Spleen (tissue), 11 donors: ENCODE data around the gene ABLIM3. TPM values are rescaled to one million over a fixed set of nuclear protein-coding genes. Genes with fewer than 3 reads are reported as not detected.
A peak's percentile ranks its signal among the peaks of the same experiment; 100 is the strongest.

Experiments used
- DNase-seq: peaks from one replicate; pipeline ENCODE4 v3.0.0-alpha.2; 2020
- H3K27ac ChIP-seq, 8 donors: fragments of 200-600 bp; sonication (generic) in 7 of 8; 1 replicate in 4 of 8; 2 replicates in 4 of 8; pipeline versions ENCODE4 v1.5.0 to v1.8.0; 2016 to 2021; ENCODE audit warnings: inconsistent platforms in 4 of 8, mild to moderate bottlenecking in 4 of 8, moderate library complexity in 1 of 8
- H3K27me3 ChIP-seq, 7 donors: fragments of 200-600 bp; sonication (generic) in 6 of 7; replicated peaks in 1 of 7; 1 replicate in 4 of 7; 2 replicates in 3 of 7; pipeline versions ENCODE4 v1.5.0 to v1.8.0; 2016 to 2021; ENCODE audit warnings: inconsistent platforms in 3 of 7, mild to moderate bottlenecking in 1 of 7
- H3K36me3 ChIP-seq, 6 donors: fragments of 200-600 bp; sonication (generic) in 5 of 6; 1 replicate in 4 of 6; 2 replicates in 2 of 6; pipeline versions ENCODE4 v1.5.0 to v1.8.0; 2016 to 2021; ENCODE audit warnings: inconsistent platforms in 2 of 6
- H3K4me1 ChIP-seq, 6 donors: fragments of 200-600 bp; sonication (generic) in 5 of 6; 1 replicate in 3 of 6; 2 replicates in 3 of 6; pipeline versions ENCODE4 v1.5.0 to v1.8.0; 2016 to 2021; ENCODE audit warnings: inconsistent platforms in 3 of 6
- H3K4me3 ChIP-seq, 8 donors: fragments of 200-600 bp; sonication (generic) in 7 of 8; 1 replicate in 4 of 8; 2 replicates in 4 of 8; pipeline versions ENCODE4 v1.5.0 to v1.8.0; 2016 to 2021; ENCODE audit warnings: inconsistent platforms in 4 of 8, mild to moderate bottlenecking in 4 of 8, moderate library complexity in 2 of 8
- H3K9me3 ChIP-seq, 8 donors: fragments of 200-600 bp; sonication (generic) in 7 of 8; 1 replicate in 4 of 8; 2 replicates in 4 of 8; pipeline versions ENCODE4 v1.5.0 to v1.8.0; 2016 to 2021; ENCODE audit warnings: inconsistent platforms in 4 of 8
- POLR2A ChIP-seq, 3 donors: fragments of 450-650 bp; IDR thresholded peaks; one replicate each; pipeline ENCODE4 v1.5.1; 2017; ENCODE audit warnings: antibody characterized with exemption in 3 of 3, mild to moderate bottlenecking in 1 of 3
- POLR2AphosphoS5 ChIP-seq, 3 donors: sonication (generic); formaldehyde crosslinking; IDR thresholded peaks; one replicate each; pipeline ENCODE4 v1.5.1; 2017; ENCODE audit warnings: antibody characterized with exemption in 3 of 3
- WGBS, 5 donors: extraction: QIAGEN DNeasy Blood & Tissue Kit in 3 of 5; methylation state at CpG; one replicate each; pipeline versions ENCODE4 v1.1.5 to v1.1.7; 2013 to 2018; 5-methylcytosine and 5-hydroxymethylcytosine counted together
- intact Hi-C: fragments of 100-400 bp; cut with DNase I; formaldehyde crosslinking; loops from one replicate; pipeline ENCODE4 v1.15.0; 2023; ENCODE audit warnings: low total_unique reads
- polyA plus RNA-seq, 3 donors: library from polyadenylated mRNA; stranded (reverse); fragments of 200-250 nt; gene quantifications; one replicate each; pipeline ENCODE4 v1.2.1, GENCODE V29; 2013
- total RNA-seq, 7 donors: library from RNA; depleted of rRNA in 3 of 7; stranded (reverse); fragments of >200 nt in 3 of 7; fragmentation: NEBNext Ultra II Directional in 4 of 7; extraction: Animal tissue kit (Norgen Biotek cat#: 25700) in 4 of 7; gene quantifications; one replicate each; pipeline versions ENCODE4 v1.1.0 to v1.2.1, GENCODE V29; 2016 to 2021
- TF ChIP-seq, protein P1 (sequence below), 11 experiments: fragments of 200-600 bp in 7 of 11; fragments of 450-650 bp in 4 of 11; sonication (generic) in 4 of 11; IDR thresholded peaks in 8 of 11; conservative IDR thresholded peaks in 3 of 11; 1 replicate in 7 of 11; 2 replicates in 4 of 11; pipeline versions ENCODE4 v1.4.0 to v1.8.0; 2016 to 2021; ENCODE audit warnings: antibody characterized with exemption in 11 of 11, inconsistent platforms in 4 of 11, mild to moderate bottlenecking in 1 of 11
- donor health status: healthy with polysubstance abuse.
- donor health status: DM: no; HTN: no; CAD: no; lungs with moderate emphysema.
- donor health status: DM: no; HTN: no; CAD: no.
- donor health status: Bipolar disorder and iron deficiency.
- donor health status: healthy.
- donor health status: DM: no; HTN: no; CAD: no.
- donor health status: DM: yes; HTN: yes; CAD: no.

ABLIM3 gene
- total and polyA plus RNA-seq, 10 donors = 3.3 to 32.9 (median 13.6) TPM

DNA sequence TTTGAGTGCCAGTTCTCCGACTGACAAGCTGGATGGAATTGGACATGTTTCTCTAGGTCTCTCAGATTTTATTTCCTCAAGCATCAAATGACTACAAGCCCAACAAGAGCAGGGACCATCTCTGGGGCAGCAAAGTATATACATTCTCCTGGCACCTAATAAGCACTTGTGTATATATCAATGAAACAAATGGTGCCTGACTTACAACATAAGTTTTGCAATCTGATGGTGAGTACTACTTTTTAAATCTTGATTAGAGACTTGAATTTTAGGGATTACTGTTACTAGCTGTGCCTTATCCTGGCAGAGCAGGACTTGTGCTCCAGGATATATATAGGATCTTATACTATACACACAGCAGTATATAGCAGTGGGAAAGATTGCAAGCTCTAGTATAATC is 8.8 kb upstream of the ABLIM3 start:
- no peak for DNase-seq
- Histone ChIP-seq H3K36me3 (no peaks in the 10 kb centered on the region), H3K4me1 (peaks cover 0 to 21% (median 0%) of the 10 kb centered on the region in 6 donors), H3K27me3 (peaks cover 0 to 29% (median 4%) of the 10 kb centered on the region in 7 donors), H3K9me3 (no peaks in the 10 kb centered on the region), H3K4me3 (no peak overlapping the region), H3K27ac (no peak overlapping the region)
- 90 to 94% (median 93%) methylated on average over 1 of the region's 1 CpG for WGBS, 5 donors
- intact Hi-C loops = loop anchor here (10.0 kb wide), 1 partner anchor 432 kb away; no protein-coding TSS in a partner anchor
- TF ChIP-seq, protein P1, sequence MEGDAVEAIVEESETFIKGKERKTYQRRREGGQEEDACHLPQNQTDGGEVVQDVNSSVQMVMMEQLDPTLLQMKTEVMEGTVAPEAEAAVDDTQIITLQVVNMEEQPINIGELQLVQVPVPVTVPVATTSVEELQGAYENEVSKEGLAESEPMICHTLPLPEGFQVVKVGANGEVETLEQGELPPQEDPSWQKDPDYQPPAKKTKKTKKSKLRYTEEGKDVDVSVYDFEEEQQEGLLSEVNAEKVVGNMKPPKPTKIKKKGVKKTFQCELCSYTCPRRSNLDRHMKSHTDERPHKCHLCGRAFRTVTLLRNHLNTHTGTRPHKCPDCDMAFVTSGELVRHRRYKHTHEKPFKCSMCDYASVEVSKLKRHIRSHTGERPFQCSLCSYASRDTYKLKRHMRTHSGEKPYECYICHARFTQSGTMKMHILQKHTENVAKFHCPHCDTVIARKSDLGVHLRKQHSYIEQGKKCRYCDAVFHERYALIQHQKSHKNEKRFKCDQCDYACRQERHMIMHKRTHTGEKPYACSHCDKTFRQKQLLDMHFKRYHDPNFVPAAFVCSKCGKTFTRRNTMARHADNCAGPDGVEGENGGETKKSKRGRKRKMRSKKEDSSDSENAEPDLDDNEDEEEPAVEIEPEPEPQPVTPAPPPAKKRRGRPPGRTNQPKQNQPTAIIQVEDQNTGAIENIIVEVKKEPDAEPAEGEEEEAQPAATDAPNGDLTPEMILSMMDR (IDR thresholded peaks at IDR 0.05 in 8 of 11, conservative IDR thresholded peaks at IDR 0.05 in 3 of 11) = no peak
- TF ChIP-seq POLR2AphosphoS5 (IDR thresholded peaks at IDR 0.05) (no peak), POLR2A (IDR thresholded peaks at IDR 0.05) (no peak)

- Histone ChIP-seq H3K36me3 (no peaks in the 10 kb centered on the region), H3K4me1 (peaks cover 0 to 21% (median 0%) of the 10 kb centered on the region in 6 donors), H3K4me3 (no peak overlapping the region), H3K27ac (no peak overlapping the region), H3K9me3 (no peaks in the 10 kb centered on the region), H3K27me3 (peaks cover 0 to 29% (median 5%) of the 10 kb centered on the region in 7 donors)
- no peak for DNase-seq
- intact Hi-C loops = loop anchor here (10.0 kb wide), 1 partner anchor 431 kb away; no protein-coding TSS in a partner anchor
- 73 to 83% (median 75%) methylated on average over 11 of the region's 11 CpGs for WGBS, 5 donors
- TF ChIP-seq, protein P1 (IDR thresholded peaks at IDR 0.05 in 8 of 11, conservative IDR thresholded peaks at IDR 0.05 in 3 of 11) = no peak
- TF ChIP-seq POLR2AphosphoS5 (IDR thresholded peaks at IDR 0.05) (peak in 1 of 3 donors; percentile 17), POLR2A (IDR thresholded peaks at IDR 0.05) (no peak)
These were observed 7.2 kb upstream of the ABLIM3 start for GRCh38 chr5:149133795-149134777.

DNA sequence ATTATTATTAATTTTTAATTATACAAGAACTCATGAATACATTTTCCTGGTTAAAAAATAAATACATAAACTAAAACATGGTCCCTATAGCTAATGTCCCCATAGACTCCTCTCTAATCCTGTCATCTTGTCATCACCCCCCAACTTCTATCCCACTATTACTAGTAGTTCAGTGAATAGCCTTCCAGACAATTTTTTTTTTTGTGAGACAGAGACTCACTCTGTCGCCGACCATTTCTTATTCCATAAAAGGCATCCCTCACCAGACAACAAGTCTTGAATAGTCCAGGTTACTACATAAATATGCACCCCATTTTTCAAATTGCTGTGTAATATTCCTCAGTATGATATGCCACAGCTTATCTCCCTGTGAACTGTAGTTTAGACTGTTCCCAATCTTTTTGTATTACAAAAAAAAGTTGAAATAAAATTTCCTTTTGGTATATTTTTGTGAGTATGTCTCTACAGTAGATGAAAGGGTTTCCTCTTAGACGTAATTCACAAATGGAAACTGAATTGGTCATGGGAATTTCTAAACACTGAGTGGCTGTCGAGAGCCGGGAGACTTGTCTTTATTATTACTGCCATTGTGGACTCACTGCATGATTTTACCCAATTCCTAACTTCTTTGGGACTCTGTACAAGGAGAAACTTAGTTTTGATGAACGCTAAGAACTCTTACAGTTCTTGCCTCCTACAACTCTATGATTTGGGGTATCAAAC is 6.4 kb upstream of the ABLIM3 start:
- intact Hi-C loops = loop anchor here (10.0 kb wide), 1 partner anchor 430 kb away; no protein-coding TSS in a partner anchor
- no peak overlapping the region for H3K4me3 ChIP-seq
- peaks cover 0 to 21% (median 0%) of the 10 kb centered on the region in 6 donors for H3K4me1 ChIP-seq
- no peaks in the 10 kb centered on the region for H3K9me3 ChIP-seq
- H3K27me3 ChIP-seq = peaks cover 0 to 21% (median 5%) of the 10 kb centered on the region in 7 donors
- no peak overlapping the region for H3K27ac ChIP-seq
- 76 to 78% (median 77%) methylated on average over 6 of the region's 6 CpGs for WGBS, 5 donors
- no peak for DNase-seq
- H3K36me3 ChIP-seq = no peaks in the 10 kb centered on the region
- TF ChIP-seq POLR2AphosphoS5 (IDR thresholded peaks at IDR 0.05) (no peak), POLR2A (IDR thresholded peaks at IDR 0.05) (no peak)
- TF ChIP-seq, protein P1 (IDR thresholded peaks at IDR 0.05 in 8 of 11, conservative IDR thresholded peaks at IDR 0.05 in 3 of 11) = no peak
